Nucleus accumbens (tissue), 56 donors: ENCODE results near the gene FABP1.

Source experiments
- DNase-seq, 56 donors: peaks; one replicate each; lab custom pipeline; 2025; lab: John Stamatoyannopoulos, UW

FABP1 gene

GRCh38 chr2:88139203-88139702, 11.4 kb upstream of the FABP1 start:
- DNase-seq, result no peak

GRCh38 chr2:88137833-88138232, 10.0 kb upstream of the FABP1 start:
- DNase-seq, result no peak

GRCh38 chr2:88136817-88137216, 9.0 kb upstream of the FABP1 start:
- peak in 43 of 56 donors; percentile 6 to 71 (median 39) for DNase-seq

GRCh38 chr2:88133875-88134274, 6.0 kb upstream of the FABP1 start:
- no peak for DNase-seq

- no peak for DNase-seq
Observed at GRCh38 chr2:88131999-88132368, 4.1 kb upstream of the FABP1 start.

- DNase-seq, result no peak
Observed at GRCh38 chr2:88131201-88131998, 3.5 kb upstream of the FABP1 start.

GRCh38 chr2:88129313-88129959, 1.6 kb upstream of the FABP1 start:
- no peak for DNase-seq

GRCh38 chr2:88128654-88129312, 921 bp upstream of the FABP1 start:
- DNase-seq, result no peak

- DNase-seq, result no peak
Observed at GRCh38 chr2:88127638-88127887, 299 bp downstream of the FABP1 start.

GRCh38 chr2:88126772-88127637, 857 bp downstream of the FABP1 start:
- no peak for DNase-seq

GRCh38 chr2:88125924-88126771, 1.7 kb downstream of the FABP1 start:
- DNase-seq, result no peak

GRCh38 chr2:88125344-88125923, 2.4 kb downstream of the FABP1 start:
- no peak for DNase-seq

- no peak for DNase-seq
Observed at GRCh38 chr2:88123975-88124917, 3.6 kb downstream of the FABP1 start.

- no peak for DNase-seq
Observed at GRCh38 chr2:88123164-88123974, 4.5 kb downstream of the FABP1 start.

- no peak for DNase-seq
Observed at GRCh38 chr2:88122141-88122884, 5.5 kb downstream of the FABP1 start.

- no peak for DNase-seq
Observed at GRCh38 chr2:88121678-88122077, 6.2 kb downstream of the FABP1 start.

- no peak for DNase-seq
Observed at GRCh38 chr2:88117973-88118372, 9.9 kb downstream of the FABP1 start.
